HepG2 (cell line): Measurements from ENCODE around the gene MTCH1. TPM values are rescaled to one million over a fixed set of nuclear protein-coding genes. Genes with fewer than 3 reads are reported as not detected.

Experiments used
- BHLHE40 ChIP-seq: IDR thresholded peaks from 2 replicates; pipeline ENCODE4 v1.6.1; 2011; ENCODE audit warnings: low read length, improper control_type of control experiment
- HNF1B ChIP-seq: sonication (generic); formaldehyde crosslinking; IDR thresholded peaks from 2 replicates; pipeline ENCODE4 v1.5.1; 2020; ENCODE audit warnings: mild to moderate bottlenecking, moderate library complexity, missing genetic modification reagents
- HNF4G ChIP-seq, 2 experiments: sonication (generic) in 1 of 2; formaldehyde crosslinking in 1 of 2; IDR thresholded peaks; 2 replicates each; pipeline versions ENCODE4 v1.4.0 to v1.6.1; 2011 to 2020; ENCODE audit warnings: borderline replicate concordance in 2 of 2, low read depth in 2 of 2, mild to moderate bottlenecking in 2 of 2, low read length in 1 of 2, missing genetic modification reagents in 1 of 2, moderate library complexity in 1 of 2
- KDM2A ChIP-seq: sonication (generic); formaldehyde crosslinking; IDR thresholded peaks from 2 replicates; pipeline ENCODE4 v1.4.0; 2020; ENCODE audit warnings: low read depth, missing genetic modification reagents, borderline replicate concordance
- KDM5B ChIP-seq: sonication (generic); formaldehyde crosslinking; IDR thresholded peaks from 2 replicates; pipeline ENCODE4 v1.4.0; 2020; ENCODE audit warnings: missing genetic modification reagents, mild to moderate bottlenecking, borderline replicate concordance
- MAFF ChIP-seq: IDR thresholded peaks from 2 replicates; pipeline ENCODE4 v1.6.1; 2011; ENCODE audit warnings: low read depth, low read length, improper control_type of control experiment
- NFE2 ChIP-seq: sonication (generic); formaldehyde crosslinking; IDR thresholded peaks from 2 replicates; pipeline ENCODE4 v1.4.0; 2020; ENCODE audit warnings: missing genetic modification reagents
- NKX3-1 ChIP-seq: sonication (generic); formaldehyde crosslinking; IDR thresholded peaks from 2 replicates; pipeline ENCODE4 v1.5.0; 2020; ENCODE audit warnings: missing genetic modification reagents
- SAFB2 ChIP-seq: sonication (generic); formaldehyde crosslinking; IDR thresholded peaks from 2 replicates; pipeline ENCODE4 v1.5.1; 2020; ENCODE audit warnings: missing genetic modification reagents, low read depth, mild to moderate bottlenecking, borderline replicate concordance
- SP1 ChIP-seq, 2 experiments: fragments of 450-650 bp in 1 of 2; sonication (generic) in 1 of 2; formaldehyde crosslinking in 1 of 2; IDR thresholded peaks; 2 replicates each; pipeline versions ENCODE4 v1.4.0 to v1.6.1; 2016 to 2020; ENCODE audit warnings: missing genetic modification reagents in 1 of 2
- XBP1 ChIP-seq: sonication (generic); formaldehyde crosslinking; IDR thresholded peaks from 2 replicates; pipeline ENCODE4 v1.5.0; 2020; ENCODE audit warnings: missing genetic modification reagents
- XRCC5 ChIP-seq: fragments of 200-400 bp; formaldehyde crosslinking; optimal IDR thresholded peaks from 2 replicates; pipeline ENCODE3; 2017; ENCODE audit warnings: mild to moderate bottlenecking, low read length
- ZBTB4 ChIP-seq: sonication (generic); formaldehyde crosslinking; IDR thresholded peaks from 2 replicates; pipeline ENCODE4 v1.4.0; 2020; ENCODE audit warnings: missing genetic modification reagents, mild to moderate bottlenecking, borderline replicate concordance
- ZFY ChIP-seq: sonication (generic); formaldehyde crosslinking; IDR thresholded peaks from 2 replicates; pipeline ENCODE4 v1.4.0; 2020; ENCODE audit warnings: missing genetic modification reagents
- ZNF24 ChIP-seq: fragments of 450-650 bp; IDR thresholded peaks from 2 replicates; pipeline ENCODE4 v1.6.1; 2017; ENCODE audit warnings: antibody characterized with exemption, mild to moderate bottlenecking
- ZNF382 ChIP-seq: sonication (generic); formaldehyde crosslinking; IDR thresholded peaks from 2 replicates; pipeline ENCODE4 v1.5.0; 2020; ENCODE audit warnings: missing genetic modification reagents, mild to moderate bottlenecking, borderline replicate concordance
- ZNF441 ChIP-seq: sonication (generic); formaldehyde crosslinking; IDR thresholded peaks from 2 replicates; pipeline ENCODE4 v1.7.0; 2021; ENCODE audit warnings: missing genetic modification reagents, borderline replicate concordance
- ZNF547 ChIP-seq: sonication (generic); formaldehyde crosslinking; IDR thresholded peaks from 2 replicates; pipeline ENCODE4 v1.5.1; 2020; ENCODE audit warnings: mild to moderate bottlenecking, missing genetic modification reagents
- ZNF550 ChIP-seq: sonication (generic); formaldehyde crosslinking; IDR thresholded peaks from 2 replicates; pipeline ENCODE4 v1.4.0; 2020; ENCODE audit warnings: mild to moderate bottlenecking, missing genetic modification reagents, borderline replicate concordance
- ZNF788 ChIP-seq: sonication (generic); formaldehyde crosslinking; IDR thresholded peaks from 2 replicates; pipeline ENCODE4 v1.5.0; 2020; ENCODE audit warnings: mild to moderate bottlenecking, missing genetic modification reagents, borderline replicate concordance
- ZSCAN25 ChIP-seq: sonication (generic); formaldehyde crosslinking; IDR thresholded peaks from 2 replicates; pipeline ENCODE4 v1.8.0; 2022; ENCODE audit warnings: mild to moderate bottlenecking, missing genetic modification reagents
- polyA plus RNA-seq, 8 experiments: library from polyadenylated mRNA; depleted of rRNA in 3 of 8; stranded (reverse) in 7 of 8; unstranded in 1 of 8; fragments of >200 nt; fragmentation: Illumina TruSeq in 4 of 8; extraction: Trizol in 4 of 8; gene quantifications; 2 replicates each; pipeline versions ENCODE4 v1.2.1 to v1.2.3, GENCODE V29; 2011 to 2016; ENCODE audit warnings: low read depth in 4 of 8, missing spikeins in 1 of 8, mixed read lengths in 1 of 8; ENCODE audit not compliant: insufficient read depth in 1 of 8
- total RNA-seq, 5 experiments: library from RNA; depleted of rRNA; stranded (reverse); fragments of >200 nt; fragmentation: Illumina TruSeq; extraction: Trizol; gene quantifications; 2 replicates each; pipeline ENCODE4 v1.2.3, GENCODE V29; 2016; ENCODE audit warnings: low read depth in 1 of 5
- TF ChIP-seq, protein P1 (sequence below): sonication (generic); formaldehyde crosslinking; IDR thresholded peaks from 2 replicates; pipeline ENCODE4 v1.4.0; 2020; ENCODE audit warnings: missing genetic modification reagents

MTCH1 gene
- total and polyA plus RNA-seq, 2 of the 13 experiments (the other 11 are each of a cell fraction or from before 2014, with no cell fraction given), result 86.2 to 144 TPM

- TF ChIP-seq, protein P1, sequence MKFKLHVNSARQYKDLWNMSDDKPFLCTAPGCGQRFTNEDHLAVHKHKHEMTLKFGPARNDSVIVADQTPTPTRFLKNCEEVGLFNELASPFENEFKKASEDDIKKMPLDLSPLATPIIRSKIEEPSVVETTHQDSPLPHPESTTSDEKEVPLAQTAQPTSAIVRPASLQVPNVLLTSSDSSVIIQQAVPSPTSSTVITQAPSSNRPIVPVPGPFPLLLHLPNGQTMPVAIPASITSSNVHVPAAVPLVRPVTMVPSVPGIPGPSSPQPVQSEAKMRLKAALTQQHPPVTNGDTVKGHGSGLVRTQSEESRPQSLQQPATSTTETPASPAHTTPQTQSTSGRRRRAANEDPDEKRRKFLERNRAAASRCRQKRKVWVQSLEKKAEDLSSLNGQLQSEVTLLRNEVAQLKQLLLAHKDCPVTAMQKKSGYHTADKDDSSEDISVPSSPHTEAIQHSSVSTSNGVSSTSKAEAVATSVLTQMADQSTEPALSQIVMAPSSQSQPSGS (CRISPR knock-in tag), result no peak
- TF ChIP-seq ZNF547 (peak; percentile 75), ZSCAN25 (CRISPR knock-in tag) (peak; percentile 13; the same call in 1 of the 2 replicates), NFE2 (CRISPR knock-in tag) (no peak), SP1 (IDR thresholded peaks at IDR 0.05) (no peak), SP1 (CRISPR knock-in tag; IDR thresholded peaks at IDR 0.05) (no peak), BHLHE40 (peak; percentile 21; the same call in 1 of the 2 replicates), KDM2A (CRISPR knock-in tag) (peak; percentile 57; the same call in 1 of the 2 replicates), XBP1 (CRISPR knock-in tag) (no peak), HNF1B (CRISPR knock-in tag) (peak; percentile 64; the same call in 1 of the 2 replicates), NKX3-1 (no peak), KDM5B (CRISPR knock-in tag) (no peak), SAFB2 (CRISPR knock-in tag) (no peak), ZNF550 (CRISPR knock-in tag) (no peak), ZFY (CRISPR knock-in tag) (no peak), ZBTB4 (CRISPR knock-in tag) (no peak), ZNF788 (CRISPR knock-in tag) (peak; percentile 25; the same call in 1 of the 2 replicates), ZNF24 (no peak), MAFF (no peak), XRCC5 (peak; percentile 43), ZNF382 (CRISPR knock-in tag) (no peak), ZNF441 (CRISPR knock-in tag) (no peak), HNF4G (IDR thresholded peaks at IDR 0.05; ENCODE audit: borderline replicate concordance, low read depth, low read length) (no peak), HNF4G (CRISPR knock-in tag; IDR thresholded peaks at IDR 0.05; ENCODE audit: borderline replicate concordance, low read depth) (no peak)
Observed at GRCh38 chr6:37018198-37019064, 32.4 kb upstream of the MTCH1 start (continued).
